Epithelial cell of prostate (primary cell): ENCODE measurements around the gene TP73.
"Not testable (repeated sequence)": the region's sequence is repeated elsewhere in the genome, so short reads cannot be mapped to it uniquely, and the experiment has no call there.

Experiments
- DNase-seq: peaks from one replicate; pipeline ENCODE4 v3.0.0-alpha.2; 2011; ENCODE audit warnings: low read depth, low spot score
- H3K27ac ChIP-seq: fragments of 450-650 bp; 2 replicates; pipeline ENCODE4 v1.5.1; 2017; ENCODE audit warnings: mild to moderate bottlenecking

Gene TP73

GRCh38 chr1:3735027-3735681, 82.8 kb downstream of the TP73 start:
- no peak for DNase-seq

GRCh38 chr1:3735688-3736087, 83.4 kb downstream of the TP73 start:
- DNase-seq: no peak
- no peak overlapping the region for H3K27ac ChIP-seq

More at GRCh38 chr1:3735027-3735681, 82.8 kb downstream of the TP73 start:
- no peak overlapping the region for H3K27ac ChIP-seq

- DNase-seq: no peak
- H3K27ac ChIP-seq: no peak overlapping the region
These were observed 83.8 kb downstream of the TP73 start for GRCh38 chr1:3736131-3736561.

- DNase-seq: no peak
- no peak overlapping the region for H3K27ac ChIP-seq
These were observed 84.4 kb downstream of the TP73 start for GRCh38 chr1:3736708-3737107.

GRCh38 chr1:3738943-3739342, 86.6 kb downstream of the TP73 start:
- no peak overlapping the region for H3K27ac ChIP-seq
- no peak for DNase-seq

- DNase-seq: no peak
- no peak overlapping the region for H3K27ac ChIP-seq
These were observed 87.7 kb downstream of the TP73 start for GRCh38 chr1:3740042-3740441.

- H3K27ac ChIP-seq: no peak overlapping the region
- no peak for DNase-seq
These were observed 88.4 kb downstream of the TP73 start for GRCh38 chr1:3740752-3741151.

- DNase-seq: no peak
These were observed 89.5 kb downstream of the TP73 start for GRCh38 chr1:3741566-3742438.

GRCh38 chr1:3742439-3743298, 90.4 kb downstream of the TP73 start:
- H3K27ac ChIP-seq: no peak overlapping the region
- no peak for DNase-seq

More at GRCh38 chr1:3741566-3742438, 89.5 kb downstream of the TP73 start:
- H3K27ac ChIP-seq: no peak overlapping the region

GRCh38 chr1:3743421-3743820, 91.1 kb downstream of the TP73 start:
- no peak overlapping the region for H3K27ac ChIP-seq
- DNase-seq: no peak

- H3K27ac ChIP-seq: no peak overlapping the region
- DNase-seq: no peak
These were observed 91.5 kb downstream of the TP73 start for GRCh38 chr1:3743826-3744225.

- no peak overlapping the region for H3K27ac ChIP-seq
- DNase-seq: no peak
These were observed 92.3 kb downstream of the TP73 start for GRCh38 chr1:3744646-3745045.

- no peak for DNase-seq
- no peak overlapping the region for H3K27ac ChIP-seq
These were observed 92.8 kb downstream of the TP73 start for GRCh38 chr1:3745071-3745470.

GRCh38 chr1:3745590-3746381, 93.5 kb downstream of the TP73 start:
- H3K27ac ChIP-seq: no peak overlapping the region
- DNase-seq: no peak

- no peak overlapping the region for H3K27ac ChIP-seq
- no peak for DNase-seq
These were observed 94.1 kb downstream of the TP73 start for GRCh38 chr1:3746389-3746829.

- peak; percentile 5 for DNase-seq
- no peak overlapping the region for H3K27ac ChIP-seq
These were observed 94.7 kb downstream of the TP73 start for GRCh38 chr1:3746830-3747521.

GRCh38 chr1:3747522-3747848, 95.2 kb downstream of the TP73 start:
- DNase-seq: no peak
- no peak overlapping the region for H3K27ac ChIP-seq

GRCh38 chr1:3747903-3748302, 95.6 kb downstream of the TP73 start:
- no peak for DNase-seq

GRCh38 chr1:3748316-3748900, 96.1 kb downstream of the TP73 start:
- DNase-seq, H3K27ac ChIP-seq: not testable (repeated sequence)

More at GRCh38 chr1:3747903-3748302, 95.6 kb downstream of the TP73 start:
- no peak overlapping the region for H3K27ac ChIP-seq
